Measurements from ENCODE around the gene RNF227. TPM values are rescaled to one million over a fixed set of nuclear protein-coding genes. Genes with fewer than 3 reads are reported as not detected.
"Not testable (repeated sequence)": the region's sequence is repeated elsewhere in the genome, so short reads cannot be mapped to it uniquely, and the experiment has no call there.

RNF227 gene
- total RNA-seq, 1 donor from 2014 or later: 2.6 TPM

GRCh38 chr17:7864995-7865650, 51.0 kb downstream of the RNF227 start:
- no peak for DNase-seq (ENCODE audit: low spot score)

GRCh38 chr17:7864384-7864783, 51.7 kb downstream of the RNF227 start:
- DNase-seq (ENCODE audit: low spot score): not testable (repeated sequence)

Other genes with a start within 250 kb of the RNF227 start
- 9.6 TPM for gene TP53, start 228.8 kb downstream of the RNF227 start, total RNA-seq (ENCODE audit: insufficient read depth, low replicate concordance)
- gene WRAP53, start 227.8 kb downstream of the RNF227 start, total RNA-seq (ENCODE audit: insufficient read depth, low replicate concordance): 2.4 TPM
- 1.9 TPM for gene EFNB3, start 211.1 kb downstream of the RNF227 start, total RNA-seq (ENCODE audit: insufficient read depth, low replicate concordance)
- gene DNAH2, start 198.5 kb downstream of the RNF227 start, total RNA-seq (ENCODE audit: insufficient read depth, low replicate concordance): not detected
- 0.48 TPM for gene KDM6B, start 82.1 kb downstream of the RNF227 start, total RNA-seq (ENCODE audit: insufficient read depth, low replicate concordance)
- 1.7 TPM for gene TMEM88, start 61.2 kb downstream of the RNF227 start, total RNA-seq (ENCODE audit: insufficient read depth, low replicate concordance)
- gene NAA38, start 58.7 kb downstream of the RNF227 start, total RNA-seq (ENCODE audit: insufficient read depth, low replicate concordance): 55.9 TPM
- gene CYB5D1, start 58.3 kb downstream of the RNF227 start, total RNA-seq (ENCODE audit: insufficient read depth, low replicate concordance): 7.9 TPM
- gene CHD3, start 27.5 kb downstream of the RNF227 start, total RNA-seq (ENCODE audit: insufficient read depth, low replicate concordance): 88.6 TPM
- 1.7 TPM for gene KCNAB3, start 13.6 kb upstream of the RNF227 start, total RNA-seq (ENCODE audit: insufficient read depth, low replicate concordance)
- gene TRAPPC1, start 15.7 kb upstream of the RNF227 start, total RNA-seq (ENCODE audit: insufficient read depth, low replicate concordance): 3.6 TPM
- gene CNTROB, start 15.9 kb upstream of the RNF227 start, total RNA-seq (ENCODE audit: insufficient read depth, low replicate concordance): 10.8 TPM
- gene GUCY2D, start 86.3 kb upstream of the RNF227 start, total RNA-seq (ENCODE audit: insufficient read depth, low replicate concordance): 0.72 TPM
- gene ALOX15B, start 122.8 kb upstream of the RNF227 start, total RNA-seq (ENCODE audit: insufficient read depth, low replicate concordance): not detected
- not detected for gene ALOX12B, start 171.4 kb upstream of the RNF227 start, total RNA-seq (ENCODE audit: insufficient read depth, low replicate concordance)
- not detected for gene ALOXE3, start 202.2 kb upstream of the RNF227 start, total RNA-seq (ENCODE audit: insufficient read depth, low replicate concordance)
- gene HES7, start 207.8 kb upstream of the RNF227 start, total RNA-seq (ENCODE audit: insufficient read depth, low replicate concordance): not detected
- 26.7 TPM for gene PER1, start 236.1 kb upstream of the RNF227 start, total RNA-seq (ENCODE audit: insufficient read depth, low replicate concordance)
- gene VAMP2, start 246.7 kb upstream of the RNF227 start, total RNA-seq (ENCODE audit: insufficient read depth, low replicate concordance): 2.6 TPM

Measured in umbilical cord (tissue), 2 donors.